GM19023 (cell line): Measurements from ENCODE around the gene LSMEM2.

Experiments
- ATAC-seq: cut with Tn5 transposase; IDR thresholded peaks from one replicate; pipeline ENCODE4 v1.9.1; 2021; ENCODE audit warnings: mild to moderate bottlenecking, moderate library complexity; ENCODE audit not compliant: unreplicated experiment

Gene LSMEM2

DNA sequence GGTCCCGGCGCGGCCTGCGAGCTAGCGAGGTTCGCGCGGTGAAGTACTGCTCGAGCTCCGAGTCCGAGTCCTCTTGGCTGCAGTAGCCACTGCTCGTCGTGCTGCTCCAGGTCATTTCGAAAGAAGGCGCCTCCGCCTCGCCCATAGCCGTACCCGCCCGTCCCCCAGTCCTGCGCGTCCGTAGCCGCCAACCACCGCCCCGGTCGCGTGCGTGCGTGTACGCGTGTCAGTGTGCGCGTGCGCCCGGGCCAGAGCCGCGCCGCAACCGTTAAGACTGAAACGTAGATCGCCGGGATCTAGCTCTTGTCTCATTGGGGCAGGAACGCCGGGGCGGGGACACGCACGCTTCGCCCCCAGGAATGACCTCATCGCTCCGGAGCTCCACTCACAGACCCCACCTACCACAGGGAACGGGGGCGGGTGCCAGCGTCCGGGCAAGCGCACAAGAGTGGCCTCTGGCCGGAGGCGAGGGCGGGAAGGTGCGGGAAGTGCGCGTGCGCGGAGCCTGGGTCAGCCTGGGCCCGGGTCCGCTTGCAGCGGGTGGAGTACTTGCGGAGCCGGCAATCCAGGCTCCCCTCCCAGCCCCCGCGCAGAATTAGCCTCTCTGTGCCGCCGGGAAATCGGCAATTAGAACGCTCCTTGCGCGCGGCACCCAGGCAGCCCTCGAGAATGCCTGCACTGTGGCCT lies 58.4 kb downstream of the LSMEM2 start:
- ATAC-seq, result peak; percentile 74
